ENCODE results near the gene CAMK1D. TPM values are rescaled to one million over a fixed set of nuclear protein-coding genes. Genes with fewer than 3 reads are reported as not detected.

CAMK1D gene
- total and polyA plus RNA-seq, 2 of the 4 experiments (the other 2 are of a cell fraction) = 5.0 to 5.3 TPM

DNA sequence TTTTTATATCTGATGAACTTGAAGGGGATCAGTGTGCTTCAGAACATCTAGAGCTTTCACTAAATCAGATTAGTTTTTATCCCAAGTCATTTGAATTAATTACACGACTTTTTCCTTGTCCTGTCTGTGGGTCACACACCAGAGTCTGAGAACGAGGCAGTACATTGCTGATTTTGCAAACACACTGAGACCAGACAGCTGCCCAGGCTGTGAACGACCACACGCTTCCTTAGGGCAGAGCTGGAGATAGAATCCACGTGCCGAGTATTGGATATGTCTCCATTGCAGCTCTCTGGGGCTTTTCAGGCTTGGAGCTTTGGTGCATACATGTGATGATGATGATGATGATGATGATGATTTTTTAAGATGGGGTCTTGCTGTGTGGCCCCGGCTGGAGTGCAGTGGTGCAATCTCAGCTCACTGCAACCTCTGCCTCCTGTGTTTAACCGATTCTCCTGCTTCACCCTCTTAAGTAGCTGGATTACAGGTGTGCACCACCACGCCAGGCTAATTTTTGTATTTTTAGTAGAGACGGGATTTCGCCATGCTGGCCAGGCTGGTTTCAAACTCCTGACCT, 81.1 kb downstream of the CAMK1D start:
- BruUV-seq (replicated peaks) = no TSS peak
- Histone ChIP-seq H4K5ac (ENCODE audit: low read depth, low read length) (no peak overlapping the region), H4K8ac (ENCODE audit: low read depth in 2 of 2, low read length in 2 of 2) (no peak overlapping the region), H3K9me3 (ENCODE audit: control insufficient read depth, insufficient read depth, low read length) (no peaks in the 10 kb centered on the region), H3K4me2 (ENCODE audit: low read depth, low read length) (no peak overlapping the region), H3K9me1 (ENCODE audit: insufficient read depth, low read length) (no peaks in the 10 kb centered on the region), H4K91ac (ENCODE audit: insufficient read depth, low read depth, low read length) (no peak overlapping the region), H3K27ac (ENCODE audit: insufficient read depth, low read length) (no peak overlapping the region), H2AFZ (replicated peaks; ENCODE audit: low read length, poor library complexity) (no peak overlapping the region), H2BK15ac (ENCODE audit: low read depth, low read length) (no peak overlapping the region), H3K4me3 (ENCODE audit: insufficient read depth, low read depth, low read length) (no peak overlapping the region), H2BK20ac (ENCODE audit: low read depth, low read length) (no peak overlapping the region), H3K23ac (ENCODE audit: low read depth, low read length) (no peak overlapping the region), H3K36me3 (ENCODE audit: control insufficient read depth, insufficient read depth, low read length) (no peaks in the 10 kb centered on the region), H3K18ac (ENCODE audit: low read depth, low read length) (no peak overlapping the region), H2AK5ac (ENCODE audit: low read depth, low read length) (no peak overlapping the region), H2BK120ac (ENCODE audit: low read depth, low read length) (no peak overlapping the region), H3K79me1 (ENCODE audit: low read depth in 1 of 2, low read length in 2 of 2) (no peaks in the 10 kb centered on the region), H3K4ac (ENCODE audit: low read depth, low read length) (no peak overlapping the region), H4K20me1 (ENCODE audit: insufficient read depth, low read length) (peaks cover 6% of the 10 kb centered on the region; the same call in 1 of the 2 replicates), H3K4me1 (ENCODE audit: control insufficient read depth, insufficient read depth, low read length) (no peaks in the 10 kb centered on the region), H3K27me3 (ENCODE audit: control insufficient read depth, insufficient read depth, low read length) (peaks cover 16% of the 10 kb centered on the region), H2AK9ac (replicated peaks; ENCODE audit: low read depth, low read length, poor library complexity) (no peak overlapping the region), H3K56ac (ENCODE audit: extremely low read depth, insufficient read depth, low read length) (no peak overlapping the region), H3K9ac (ENCODE audit: low read depth, low read length) (no peak overlapping the region), H3K14ac (replicated peaks; ENCODE audit: low read depth, low read length) (no peak overlapping the region), H2BK5ac (ENCODE audit: low read depth, low read length, poor library complexity, severe bottlenecking) (no peak overlapping the region)
- in situ Hi-C loops (cut with MboI; ENCODE audit: low sequenced_read_pairs) (no loop called here), dilution Hi-C loops (cut with HindIII; ENCODE audit: low sequenced_read_pairs, unreplicated experiment) (no loop called here), intact Hi-C loops (cut with micrococcal nuclease) (no loop called here)
- ChIA-PET CTCF (no interaction called here), POLR2A (ENCODE audit: unreplicated experiment) (no interaction called here)
- WGBS, 2 experiments (ENCODE audit: extremely low coverage in 2 of 2, insufficient read length in 1 of 2) = 73% methylated on average over 8 of the region's 11 CpGs; no CpG with 5 or more reads in 1 of the 2 experiments
- ATAC-seq (ENCODE audit: low read depth) (no peak), DNase-seq (no peak)
- TF ChIP-seq RCOR1 (IDR thresholded peaks at IDR 0.05; ENCODE audit: insufficient replicate concordance, low read length) = no peak
- TF ChIP-seq, protein P1, sequence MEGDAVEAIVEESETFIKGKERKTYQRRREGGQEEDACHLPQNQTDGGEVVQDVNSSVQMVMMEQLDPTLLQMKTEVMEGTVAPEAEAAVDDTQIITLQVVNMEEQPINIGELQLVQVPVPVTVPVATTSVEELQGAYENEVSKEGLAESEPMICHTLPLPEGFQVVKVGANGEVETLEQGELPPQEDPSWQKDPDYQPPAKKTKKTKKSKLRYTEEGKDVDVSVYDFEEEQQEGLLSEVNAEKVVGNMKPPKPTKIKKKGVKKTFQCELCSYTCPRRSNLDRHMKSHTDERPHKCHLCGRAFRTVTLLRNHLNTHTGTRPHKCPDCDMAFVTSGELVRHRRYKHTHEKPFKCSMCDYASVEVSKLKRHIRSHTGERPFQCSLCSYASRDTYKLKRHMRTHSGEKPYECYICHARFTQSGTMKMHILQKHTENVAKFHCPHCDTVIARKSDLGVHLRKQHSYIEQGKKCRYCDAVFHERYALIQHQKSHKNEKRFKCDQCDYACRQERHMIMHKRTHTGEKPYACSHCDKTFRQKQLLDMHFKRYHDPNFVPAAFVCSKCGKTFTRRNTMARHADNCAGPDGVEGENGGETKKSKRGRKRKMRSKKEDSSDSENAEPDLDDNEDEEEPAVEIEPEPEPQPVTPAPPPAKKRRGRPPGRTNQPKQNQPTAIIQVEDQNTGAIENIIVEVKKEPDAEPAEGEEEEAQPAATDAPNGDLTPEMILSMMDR (conservative IDR thresholded peaks at IDR 0.05; ENCODE audit: low read depth, low read length) = no peak
- TF ChIP-seq, protein P2, sequence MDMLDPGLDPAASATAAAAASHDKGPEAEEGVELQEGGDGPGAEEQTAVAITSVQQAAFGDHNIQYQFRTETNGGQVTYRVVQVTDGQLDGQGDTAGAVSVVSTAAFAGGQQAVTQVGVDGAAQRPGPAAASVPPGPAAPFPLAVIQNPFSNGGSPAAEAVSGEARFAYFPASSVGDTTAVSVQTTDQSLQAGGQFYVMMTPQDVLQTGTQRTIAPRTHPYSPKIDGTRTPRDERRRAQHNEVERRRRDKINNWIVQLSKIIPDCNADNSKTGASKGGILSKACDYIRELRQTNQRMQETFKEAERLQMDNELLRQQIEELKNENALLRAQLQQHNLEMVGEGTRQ (IDR thresholded peaks at IDR 0.05; ENCODE audit: low read depth, low read length) = no peak
- TF ChIP-seq MXI1 (IDR thresholded peaks at IDR 0.05; ENCODE audit: borderline replicate concordance, low read depth, low read length) = no peak
- TF ChIP-seq BHLHE40 (IDR thresholded peaks at IDR 0.05; ENCODE audit: low read depth, low read length) = no peak
- no peak for TF ChIP-seq RAD21 (IDR thresholded peaks at IDR 0.05; ENCODE audit: low read length)
- no peak for TF ChIP-seq SMC3 (IDR thresholded peaks at IDR 0.05; ENCODE audit: low read depth, low read length)
- no peak for TF ChIP-seq RFX5 (IDR thresholded peaks at IDR 0.05; ENCODE audit: low read depth, low read length)
- no peak for TF ChIP-seq MAFK (IDR thresholded peaks at IDR 0.05; ENCODE audit: low read depth, low read length)
- no peak for TF ChIP-seq POLR2A (IDR thresholded peaks at IDR 0.05; ENCODE audit: low read depth, low read length)
- TF ChIP-seq CHD1 (IDR thresholded peaks at IDR 0.05; ENCODE audit: low read depth, low read length) = no peak
- no peak for TF ChIP-seq NFE2L2 (IDR thresholded peaks at IDR 0.05; ENCODE audit: low read depth, low read length)
- no peak for TF ChIP-seq MAZ (IDR thresholded peaks at IDR 0.05; ENCODE audit: borderline replicate concordance, low read depth, low read length)
- no peak for TF ChIP-seq CEBPB (IDR thresholded peaks at IDR 0.05; ENCODE audit: low read depth, low read length)

All from IMR-90 (cell line).